Fibroblast of lung (primary cell): ENCODE results near the gene RPL22L1.
"Not testable (repeated sequence)": the region's sequence is repeated elsewhere in the genome, so short reads cannot be mapped to it uniquely, and the experiment has no call there.

ENCODE experiments used
- EZH2 ChIP-seq: IDR thresholded peaks from 2 replicates; pipeline ENCODE4 v1.5.1; 2012; ENCODE audit warnings: low read length, control low read depth, mild to moderate bottlenecking; ENCODE audit errors: missing control alignments
- TF ChIP-seq, protein P1 (sequence below), 2 donors: IDR thresholded peaks in 1 of 2; conservative IDR thresholded peaks in 1 of 2; 1 replicate in 1 of 2; 2 replicates in 1 of 2; pipeline ENCODE4 v1.5.1; 2011 to 2012; ENCODE audit warnings: low read length in 2 of 2, control low read depth in 1 of 2, inconsistent platforms in 1 of 2, low read depth in 1 of 2, mild to moderate bottlenecking in 1 of 2

DNA sequence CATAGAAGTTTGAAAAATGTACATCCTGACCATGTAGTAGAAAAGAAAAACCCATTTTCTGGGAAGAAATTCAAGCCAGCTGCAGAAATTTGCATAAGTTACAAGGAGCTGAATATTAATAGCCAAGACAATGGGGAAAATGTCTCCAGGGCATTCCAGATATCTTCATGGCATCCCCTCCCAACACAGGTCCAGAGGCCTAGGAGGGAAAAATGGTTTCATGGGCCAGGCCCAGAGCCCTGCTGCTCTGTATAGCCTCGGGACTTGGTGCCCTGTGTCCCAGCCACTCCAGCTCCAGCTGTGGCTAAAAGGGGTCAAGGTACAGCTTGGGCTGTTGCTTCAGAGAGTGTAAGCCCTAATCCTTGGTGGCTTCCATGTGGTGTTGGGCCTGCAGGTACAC, 27.2 kb upstream of the RPL22L1 start:
- TF ChIP-seq EZH2 = not testable (repeated sequence)
- TF ChIP-seq, protein P1, sequence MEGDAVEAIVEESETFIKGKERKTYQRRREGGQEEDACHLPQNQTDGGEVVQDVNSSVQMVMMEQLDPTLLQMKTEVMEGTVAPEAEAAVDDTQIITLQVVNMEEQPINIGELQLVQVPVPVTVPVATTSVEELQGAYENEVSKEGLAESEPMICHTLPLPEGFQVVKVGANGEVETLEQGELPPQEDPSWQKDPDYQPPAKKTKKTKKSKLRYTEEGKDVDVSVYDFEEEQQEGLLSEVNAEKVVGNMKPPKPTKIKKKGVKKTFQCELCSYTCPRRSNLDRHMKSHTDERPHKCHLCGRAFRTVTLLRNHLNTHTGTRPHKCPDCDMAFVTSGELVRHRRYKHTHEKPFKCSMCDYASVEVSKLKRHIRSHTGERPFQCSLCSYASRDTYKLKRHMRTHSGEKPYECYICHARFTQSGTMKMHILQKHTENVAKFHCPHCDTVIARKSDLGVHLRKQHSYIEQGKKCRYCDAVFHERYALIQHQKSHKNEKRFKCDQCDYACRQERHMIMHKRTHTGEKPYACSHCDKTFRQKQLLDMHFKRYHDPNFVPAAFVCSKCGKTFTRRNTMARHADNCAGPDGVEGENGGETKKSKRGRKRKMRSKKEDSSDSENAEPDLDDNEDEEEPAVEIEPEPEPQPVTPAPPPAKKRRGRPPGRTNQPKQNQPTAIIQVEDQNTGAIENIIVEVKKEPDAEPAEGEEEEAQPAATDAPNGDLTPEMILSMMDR (conservative IDR thresholded peaks at IDR 0.05 in 1 of 2, IDR thresholded peaks at IDR 0.05 in 1 of 2; ENCODE audit: low read depth in 1 of 2, low read length in 2 of 2) = not testable (repeated sequence)
